SU-DHL-6 (cell line): ENCODE measurements around the gene GRM5.

ENCODE experiments used
- EZH2phosphoT487 ChIP-seq: fragments of 200-600 bp; sonication (generic), shearing (Covaris generic); conservative IDR thresholded peaks from 2 replicates; pipeline ENCODE4 v1.6.1; 2018; ENCODE audit warnings: mild to moderate bottlenecking, antibody characterized with exemption, low read length, moderate library complexity, mixed read lengths
- TF ChIP-seq, protein P1 (sequence below): fragments of 200-600 bp; sonication (generic); IDR thresholded peaks from one replicate; pipeline ENCODE4 v1.5.1; 2017; ENCODE audit warnings: antibody characterized with exemption, mild to moderate bottlenecking, low read length, moderate library complexity; ENCODE audit not compliant: insufficient read depth, poor library complexity, severe bottlenecking

GRCh38 chr11:88806410-88806809 lies 259.4 kb downstream of the GRM5 start:
- TF ChIP-seq, protein P1, sequence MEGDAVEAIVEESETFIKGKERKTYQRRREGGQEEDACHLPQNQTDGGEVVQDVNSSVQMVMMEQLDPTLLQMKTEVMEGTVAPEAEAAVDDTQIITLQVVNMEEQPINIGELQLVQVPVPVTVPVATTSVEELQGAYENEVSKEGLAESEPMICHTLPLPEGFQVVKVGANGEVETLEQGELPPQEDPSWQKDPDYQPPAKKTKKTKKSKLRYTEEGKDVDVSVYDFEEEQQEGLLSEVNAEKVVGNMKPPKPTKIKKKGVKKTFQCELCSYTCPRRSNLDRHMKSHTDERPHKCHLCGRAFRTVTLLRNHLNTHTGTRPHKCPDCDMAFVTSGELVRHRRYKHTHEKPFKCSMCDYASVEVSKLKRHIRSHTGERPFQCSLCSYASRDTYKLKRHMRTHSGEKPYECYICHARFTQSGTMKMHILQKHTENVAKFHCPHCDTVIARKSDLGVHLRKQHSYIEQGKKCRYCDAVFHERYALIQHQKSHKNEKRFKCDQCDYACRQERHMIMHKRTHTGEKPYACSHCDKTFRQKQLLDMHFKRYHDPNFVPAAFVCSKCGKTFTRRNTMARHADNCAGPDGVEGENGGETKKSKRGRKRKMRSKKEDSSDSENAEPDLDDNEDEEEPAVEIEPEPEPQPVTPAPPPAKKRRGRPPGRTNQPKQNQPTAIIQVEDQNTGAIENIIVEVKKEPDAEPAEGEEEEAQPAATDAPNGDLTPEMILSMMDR = no peak
- no peak for TF ChIP-seq EZH2phosphoT487
